ENCODE results near the gene ARHGEF19.

GRCh38 chr1:16260814-16261213 is 48.4 kb upstream of the ARHGEF19 start:
- TF ChIP-seq POLR2AphosphoS5 (IDR thresholded peaks at IDR 0.05; ENCODE audit: borderline replicate concordance, low read depth, low read length) (no peak), EZH2 (IDR thresholded peaks at IDR 0.05) (no peak), FOXP2 (optimal IDR thresholded peaks at IDR 0.05; ENCODE audit: control extremely low read depth, extremely low read length, insufficient read depth) (no peak)

Measured in SK-N-MC (cell line).